GM21528 (cell line): ENCODE results near the gene SPAG6.
"Not testable (repeated sequence)": the region's sequence is repeated elsewhere in the genome, so short reads cannot be mapped to it uniquely, and the experiment has no call there.

ENCODE experiments used
- ATAC-seq: cut with Tn5 transposase; IDR thresholded peaks from one replicate; pipeline ENCODE4 v1.9.1; 2021; ENCODE audit warnings: mild to moderate bottlenecking, moderate library complexity; ENCODE audit not compliant: unreplicated experiment, low FRiP score

Gene SPAG6

DNA sequence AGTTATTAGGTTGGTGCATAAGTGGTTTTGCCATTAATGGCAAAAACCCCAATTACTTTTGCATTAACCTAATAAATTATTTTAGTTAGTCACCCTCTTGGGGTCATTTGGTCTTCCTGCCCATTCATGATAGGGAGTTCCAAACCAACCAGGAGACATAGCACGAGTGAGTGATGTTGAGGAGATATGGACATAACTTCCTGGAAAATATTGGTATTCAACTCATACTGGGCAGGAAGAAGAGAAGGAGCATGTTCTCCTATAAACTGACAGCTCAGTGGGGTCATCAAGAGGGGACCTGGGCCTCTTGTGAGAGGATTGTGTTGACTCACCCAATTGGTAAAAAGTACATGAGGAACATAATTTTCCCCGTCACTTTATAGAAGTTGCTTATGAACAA is 23.7 kb downstream of the SPAG6 start:
- no peak for ATAC-seq

DNA sequence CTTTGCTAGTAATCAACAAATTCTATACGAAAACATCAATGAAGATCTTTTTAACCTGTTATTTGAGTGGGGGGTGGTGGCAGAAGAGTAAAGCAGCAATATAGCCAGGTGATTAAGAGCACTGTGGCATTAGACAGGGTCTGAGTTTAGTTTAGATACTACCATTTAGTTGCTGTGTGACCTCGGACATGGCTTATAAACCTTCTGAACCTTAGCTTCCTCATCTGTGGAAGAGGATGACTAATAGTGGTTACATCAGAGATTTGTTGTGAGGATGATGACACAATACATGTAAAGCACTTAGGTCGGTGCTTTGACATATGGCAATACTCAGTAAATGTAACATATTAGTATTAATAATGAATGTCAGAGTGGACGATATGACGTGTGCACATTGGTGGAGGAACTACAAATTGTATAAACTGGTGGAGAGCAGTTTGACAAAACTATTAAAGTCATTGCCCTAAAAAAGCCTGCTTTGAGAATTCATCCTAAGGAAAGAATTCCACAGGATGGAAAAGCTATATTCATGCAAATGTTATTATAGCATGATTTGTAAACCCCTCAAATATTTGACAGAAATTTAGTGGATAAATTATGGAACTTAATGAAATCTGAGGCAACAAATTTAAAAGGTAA is 24.3 kb downstream of the SPAG6 start:
- no peak for ATAC-seq

DNA sequence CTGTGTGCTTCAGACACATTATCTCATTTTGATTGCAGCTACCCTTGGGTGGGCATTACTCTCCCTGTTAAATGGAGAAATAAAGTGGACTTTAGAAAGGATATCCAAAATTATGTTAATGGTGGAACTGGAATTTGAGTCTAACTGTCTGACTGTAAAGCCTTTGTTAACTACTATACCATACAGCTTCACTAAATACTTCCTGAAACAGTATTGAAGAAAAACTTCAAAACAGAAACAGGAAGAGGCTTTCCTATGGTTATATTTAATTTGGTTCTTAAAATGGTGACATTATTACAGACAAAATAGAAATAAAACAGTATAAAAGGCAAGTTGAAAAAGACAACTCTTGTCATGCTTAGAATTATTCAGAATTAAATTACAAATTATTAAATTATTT is 25.0 kb downstream of the SPAG6 start:
- no peak for ATAC-seq

DNA sequence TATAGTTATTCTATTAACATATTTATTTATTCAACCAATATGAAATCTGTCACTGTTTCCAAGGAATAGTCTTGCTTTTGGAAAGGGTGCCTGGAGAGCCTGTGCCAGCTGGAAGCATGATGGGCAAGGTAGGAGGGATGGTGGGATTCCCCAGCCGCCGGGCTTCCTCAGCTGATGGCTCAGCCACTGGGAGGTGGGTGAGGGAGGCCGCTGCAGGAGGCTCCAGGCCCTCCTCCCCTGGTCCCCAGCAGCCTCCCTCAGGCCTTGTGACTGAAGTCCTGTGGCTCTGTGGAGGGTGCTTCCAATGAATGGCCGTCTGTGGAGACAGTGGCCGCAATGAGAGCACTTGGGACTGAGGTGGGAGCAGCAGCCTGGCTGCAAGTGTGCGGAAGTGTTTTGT is 27.0 kb downstream of the SPAG6 start:
- no peak for ATAC-seq

DNA sequence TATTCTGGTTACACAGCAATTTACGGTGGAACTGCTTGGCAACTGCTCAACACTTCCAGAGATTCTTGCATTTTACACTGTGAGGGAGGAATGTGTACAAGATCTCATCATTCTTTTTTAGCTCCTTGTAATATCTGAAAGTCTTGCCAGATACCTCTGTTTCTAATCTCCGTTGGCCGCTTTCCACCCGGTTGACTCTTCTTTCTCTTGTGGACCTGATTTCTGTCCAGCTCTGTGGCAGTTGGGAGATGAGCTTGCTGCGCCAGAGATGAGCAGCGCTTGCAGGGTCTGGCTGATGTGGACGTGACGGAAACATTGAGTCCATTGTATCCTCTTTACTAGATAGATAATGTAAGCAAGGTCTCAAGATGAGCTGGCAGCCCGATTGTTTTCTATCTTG is 27.6 kb downstream of the SPAG6 start:
- no peak for ATAC-seq

DNA sequence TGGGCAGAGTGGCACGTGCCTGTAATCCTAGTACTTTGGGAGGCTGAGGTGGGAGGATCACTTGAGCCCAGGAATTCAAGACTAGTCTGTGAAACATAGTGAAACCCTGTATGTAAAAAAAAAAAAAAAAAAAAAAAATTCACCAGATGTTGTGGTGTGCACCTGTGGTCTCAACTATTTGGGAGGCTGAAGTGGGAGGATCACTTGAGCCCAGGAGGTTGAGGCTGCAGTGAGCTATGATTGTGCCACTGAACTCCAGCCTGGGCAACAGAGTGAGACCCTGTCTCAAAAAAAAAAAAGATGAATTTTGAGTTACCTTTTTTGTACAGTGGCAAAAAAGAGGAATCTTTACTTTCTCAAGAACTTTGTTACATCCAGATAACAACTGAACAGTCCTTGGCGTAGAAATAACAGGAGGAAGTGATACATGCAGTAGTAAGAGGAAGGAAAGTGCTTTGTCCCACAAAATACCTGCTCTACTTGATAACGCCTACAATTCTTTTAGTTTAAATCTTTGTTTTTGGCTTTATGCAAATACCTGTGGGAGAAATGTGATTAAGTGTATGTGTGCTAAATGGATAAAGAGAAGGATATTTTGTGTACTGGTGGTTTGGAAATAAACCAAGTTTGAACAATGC is 29.3 kb downstream of the SPAG6 start:
- ATAC-seq: no peak

DNA sequence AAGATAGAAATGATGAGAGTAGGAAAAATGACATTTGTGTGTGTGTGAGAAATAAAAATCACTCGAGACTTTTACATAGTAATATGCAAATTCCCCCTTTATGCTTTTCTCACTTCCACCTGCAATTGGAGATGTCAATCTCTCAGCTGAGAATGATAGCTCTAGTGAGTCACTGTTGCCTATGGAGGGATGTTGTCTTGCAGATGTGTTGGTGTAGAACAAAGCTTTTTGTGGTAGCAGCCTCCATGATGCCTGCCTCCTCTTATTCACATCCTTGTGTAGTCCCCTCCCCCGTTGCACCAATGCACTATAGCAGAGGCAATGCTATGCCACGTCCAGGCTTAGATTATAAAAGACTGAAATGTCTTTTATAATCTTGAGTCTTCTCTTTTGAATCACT is 33.8 kb downstream of the SPAG6 start:
- peak; percentile 41 for ATAC-seq

DNA sequence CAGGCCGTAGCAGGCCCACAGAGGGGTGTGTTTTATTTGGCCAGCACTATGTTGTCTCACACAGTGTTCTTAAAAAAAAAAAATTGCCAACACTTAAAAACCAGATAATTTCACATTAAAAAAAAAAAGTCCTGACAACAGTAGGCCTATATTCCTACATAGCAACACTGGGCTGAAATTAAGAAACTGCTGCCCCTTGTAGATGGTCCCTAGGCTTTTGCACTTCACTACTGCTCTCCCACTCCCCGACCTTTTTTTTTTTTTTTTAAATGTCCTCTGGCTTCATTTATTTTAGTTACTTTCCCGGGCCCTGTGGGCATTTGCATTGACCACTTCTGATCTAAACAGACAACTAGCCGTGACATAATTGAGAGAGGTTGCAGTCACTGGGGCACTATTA is 36.0 kb downstream of the SPAG6 start:
- ATAC-seq: no peak

DNA sequence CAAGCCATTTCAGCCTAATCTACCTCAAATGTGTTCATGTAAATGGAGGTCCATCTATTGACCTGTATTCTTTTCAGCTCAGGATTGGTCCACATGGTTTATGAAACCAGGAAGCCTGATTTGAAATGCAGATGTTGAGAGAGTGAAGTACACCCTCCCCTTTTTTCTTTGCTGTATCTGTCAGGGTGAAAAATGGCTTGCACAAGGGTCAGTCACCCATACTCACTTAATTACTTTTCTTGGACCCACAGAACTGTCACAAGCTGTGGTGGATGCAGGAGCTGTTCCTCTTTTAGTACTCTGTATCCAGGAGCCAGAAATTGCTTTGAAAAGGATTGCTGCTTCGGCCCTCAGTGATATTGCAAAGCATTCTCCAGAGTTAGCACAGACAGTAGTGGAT is 41.2 kb downstream of the SPAG6 start:
- no peak for ATAC-seq

DNA sequence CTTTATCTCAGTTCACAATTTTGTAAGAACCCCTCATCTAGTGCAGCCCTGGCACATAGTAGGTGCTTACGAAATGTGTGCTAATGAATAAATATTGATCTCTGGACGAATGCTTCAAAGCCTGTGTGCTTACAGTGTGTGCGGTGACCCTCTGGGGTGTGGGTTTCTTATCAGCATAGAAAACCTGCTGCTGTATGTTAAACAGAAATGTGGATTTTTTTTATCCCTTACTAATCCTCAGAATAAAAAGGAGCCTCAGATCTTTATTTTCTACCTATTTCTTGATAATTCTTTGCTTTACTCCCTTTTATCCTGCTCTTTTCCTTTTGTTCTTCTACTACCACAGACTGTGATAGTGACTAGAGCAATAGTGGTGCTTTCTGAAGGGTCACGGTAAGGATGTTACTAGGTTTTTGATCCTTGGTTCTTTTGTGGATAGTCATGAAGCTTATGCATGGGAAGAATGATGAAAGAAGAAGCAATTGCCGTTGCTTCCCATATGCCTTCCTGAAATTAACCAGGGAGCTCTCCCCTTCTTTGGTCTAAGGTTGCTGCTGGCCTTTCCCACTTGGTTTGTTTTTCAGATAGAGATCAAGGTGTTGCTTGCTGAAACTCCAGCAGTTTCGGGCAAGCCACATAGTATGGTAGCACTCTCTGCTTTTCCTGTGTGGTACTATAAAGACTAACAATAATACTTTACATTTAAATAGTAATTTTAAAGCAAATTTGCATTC is 44.7 kb downstream of the SPAG6 start:
- no peak for ATAC-seq

DNA sequence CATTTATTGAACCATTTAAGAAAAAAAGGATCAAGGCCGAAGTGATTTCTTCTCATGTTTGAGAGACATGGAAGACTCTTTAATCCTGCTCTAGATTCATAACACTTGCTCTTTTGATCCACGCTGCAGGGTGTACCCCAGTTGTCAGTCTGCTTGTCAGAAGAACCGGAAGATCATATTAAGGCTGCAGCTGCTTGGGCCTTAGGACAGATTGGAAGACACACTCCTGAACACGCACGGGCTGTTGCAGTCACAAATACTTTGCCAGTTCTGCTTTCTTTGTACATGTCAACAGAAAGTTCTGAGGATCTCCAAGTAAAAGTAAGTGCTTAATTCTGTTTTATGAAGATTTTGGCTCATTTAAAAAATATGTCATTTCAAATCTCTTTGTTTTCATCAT is 46.3 kb downstream of the SPAG6 start:
- no peak for ATAC-seq

DNA sequence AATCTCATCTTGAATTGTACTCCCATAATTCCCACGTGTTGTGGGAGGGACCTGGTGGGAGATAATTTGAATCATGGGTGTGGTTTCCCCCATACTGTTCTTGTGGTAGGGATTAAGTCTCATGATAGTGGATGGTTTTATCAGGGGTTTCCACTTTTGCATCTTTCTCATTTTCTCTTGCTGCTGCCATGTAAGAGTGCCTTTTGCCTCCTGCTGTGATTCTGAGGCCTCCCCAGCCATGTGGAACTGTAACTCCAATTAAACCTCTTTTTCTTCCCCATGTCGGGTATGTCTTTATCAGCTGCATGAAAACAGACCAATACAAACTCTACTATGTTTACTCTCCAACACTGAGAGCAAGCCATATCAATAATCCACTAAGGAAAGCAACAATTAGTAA is 50.9 kb downstream of the SPAG6 start:
- ATAC-seq: not testable (repeated sequence)

DNA sequence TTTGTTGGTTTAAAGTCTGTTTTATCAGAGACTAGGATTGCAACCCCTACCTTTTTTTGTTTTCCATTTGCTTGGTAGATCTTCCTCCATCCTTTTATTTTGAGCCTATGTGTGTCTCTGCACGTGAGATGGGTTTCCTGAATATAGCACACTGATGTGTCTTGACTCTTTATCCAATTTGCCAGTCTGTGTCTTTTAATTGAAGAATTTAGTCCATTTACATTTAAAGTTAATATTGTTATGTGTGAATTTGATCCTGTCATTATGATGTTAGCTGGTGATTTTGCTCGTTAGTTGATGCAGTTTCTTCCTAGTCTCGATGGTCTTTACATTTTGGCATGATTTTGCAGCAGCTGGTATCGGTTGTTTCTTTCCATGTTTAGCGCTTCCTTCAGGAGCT is 61.6 kb downstream of the SPAG6 start:
- not testable (repeated sequence) for ATAC-seq

DNA sequence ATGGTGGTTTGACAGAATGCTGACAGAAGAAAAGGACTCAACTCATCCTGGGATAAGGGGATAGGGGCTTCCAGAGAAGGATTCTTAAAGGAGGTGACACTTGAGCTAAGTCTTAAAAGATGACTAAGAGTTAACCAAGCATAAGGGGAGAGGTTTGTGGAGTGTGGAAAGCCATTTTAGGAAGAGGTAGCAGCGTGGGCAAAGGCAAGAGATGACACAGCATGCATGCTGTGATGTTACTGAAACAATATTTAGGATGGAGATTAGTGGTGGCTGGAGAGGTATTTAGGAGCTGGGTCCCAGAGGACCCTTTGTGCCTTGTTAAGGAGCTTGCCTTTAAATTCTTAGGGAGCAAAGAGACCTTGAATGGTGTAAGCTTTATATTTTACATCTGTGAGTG is 65.1 kb downstream of the SPAG6 start:
- no peak for ATAC-seq

DNA sequence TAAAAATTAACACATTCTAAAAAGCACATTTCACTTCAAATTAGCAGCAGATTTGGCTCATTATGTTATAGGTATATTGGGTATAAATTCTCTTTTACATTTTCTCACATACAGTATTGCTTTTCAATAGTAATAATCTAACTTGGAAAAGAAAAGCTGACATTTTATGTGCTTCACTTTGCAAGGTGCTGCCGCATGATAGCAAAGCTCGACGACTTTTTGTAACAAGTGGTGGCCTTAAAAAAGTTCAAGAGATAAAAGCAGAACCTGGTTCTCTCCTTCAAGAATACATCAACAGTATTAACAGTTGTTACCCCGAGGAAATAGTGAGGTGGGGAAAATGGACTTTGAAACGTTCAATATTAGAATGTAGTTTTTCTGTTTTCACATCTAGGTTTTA is 65.5 kb downstream of the SPAG6 start:
- no peak for ATAC-seq

DNA sequence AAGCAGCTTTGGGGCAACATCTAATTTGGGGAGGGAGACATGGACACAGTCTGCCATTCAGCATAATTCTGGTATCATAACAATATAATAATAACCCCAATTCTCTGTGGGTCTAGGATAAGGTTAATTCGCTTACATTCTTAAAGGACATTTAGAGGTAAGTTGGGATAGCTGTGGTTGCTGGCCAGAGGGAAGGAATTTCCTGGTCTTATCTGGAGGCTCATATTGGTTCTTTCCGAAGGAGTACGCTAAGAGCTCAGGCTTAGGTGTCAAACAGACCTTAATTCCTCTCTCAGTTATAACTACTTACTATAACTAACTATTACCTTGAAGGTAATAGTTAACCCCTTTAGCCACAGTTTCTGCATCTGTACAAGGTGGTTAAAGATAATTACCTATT is 68.8 kb downstream of the SPAG6 start:
- ATAC-seq: no peak

DNA sequence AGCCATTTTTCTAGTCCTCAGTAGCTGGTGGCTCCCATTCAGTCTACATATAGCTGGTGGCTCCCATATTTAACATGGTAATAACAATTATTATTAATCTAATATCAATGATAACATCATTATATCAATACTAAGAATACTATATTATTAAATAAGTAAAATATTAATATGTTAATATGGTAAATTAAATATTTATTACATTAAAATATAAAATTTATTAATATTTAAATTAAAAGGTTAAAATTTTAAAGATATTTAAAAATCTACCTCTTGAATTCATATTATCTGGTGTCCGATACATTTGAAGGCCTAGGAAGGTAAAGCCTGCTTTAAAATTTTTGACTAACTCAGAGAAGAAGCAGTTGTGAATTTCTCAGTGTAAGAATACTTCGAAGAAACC is 69.8 kb downstream of the SPAG6 start:
- ATAC-seq: no peak

DNA sequence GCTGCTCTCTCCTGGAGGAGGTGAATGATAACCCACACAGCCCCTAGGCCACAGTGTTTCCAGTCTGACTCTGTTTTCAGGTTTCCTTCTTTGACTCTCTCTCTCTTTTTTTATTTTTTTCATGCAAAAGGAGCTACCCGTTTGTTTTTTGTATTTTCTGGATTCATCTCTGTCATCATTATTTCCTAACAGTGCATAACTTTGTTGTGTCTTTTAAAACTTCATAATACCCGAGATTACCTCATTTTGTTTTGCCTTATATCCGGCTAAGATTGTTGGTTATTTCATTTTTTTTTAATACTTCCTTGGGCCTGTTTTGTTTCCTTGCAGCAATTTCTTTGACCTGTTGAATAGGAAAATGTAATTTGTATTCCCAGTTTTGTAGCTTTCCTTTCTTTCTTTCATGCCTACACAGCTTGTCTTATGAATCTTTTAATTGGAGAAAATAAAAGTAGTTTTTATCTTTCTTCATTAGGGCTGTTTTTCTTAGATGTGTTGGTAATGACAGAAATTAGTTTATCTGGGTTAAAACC is 72.5 kb downstream of the SPAG6 start:
- ATAC-seq: no peak

DNA sequence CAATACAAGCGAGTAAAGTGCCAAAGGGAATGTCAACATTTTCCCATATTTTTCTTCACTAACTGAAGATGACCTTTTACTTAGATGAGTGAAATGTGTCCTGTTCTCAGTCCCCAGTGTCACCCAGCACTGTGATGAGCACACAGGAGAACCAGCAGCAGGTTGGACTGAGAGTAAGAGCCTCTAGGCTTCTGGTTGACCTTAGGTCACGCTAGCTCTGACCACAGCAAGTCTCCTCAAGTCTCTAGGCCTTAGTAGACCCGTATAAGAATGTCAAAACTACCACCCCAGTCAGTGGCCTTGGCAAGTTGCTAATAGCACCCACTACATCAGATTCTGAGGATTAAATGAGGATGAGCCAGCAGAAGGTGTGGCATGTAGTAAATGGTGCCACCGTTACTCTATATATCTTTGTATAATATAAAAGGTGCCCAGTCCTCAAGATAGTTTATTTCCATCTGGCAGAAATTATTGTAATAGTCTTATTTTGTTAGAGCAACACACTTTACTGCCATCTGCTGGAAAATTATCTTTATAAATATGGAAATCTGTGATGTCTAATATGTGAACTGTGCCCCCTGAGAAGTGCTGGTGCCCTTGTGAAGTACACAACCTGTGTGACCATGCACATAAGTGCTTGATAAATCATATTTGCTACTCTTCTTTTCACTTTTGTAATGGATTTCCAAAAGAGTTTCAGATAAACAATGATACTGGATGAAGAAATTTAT is 75.7 kb downstream of the SPAG6 start:
- ATAC-seq: no peak

DNA sequence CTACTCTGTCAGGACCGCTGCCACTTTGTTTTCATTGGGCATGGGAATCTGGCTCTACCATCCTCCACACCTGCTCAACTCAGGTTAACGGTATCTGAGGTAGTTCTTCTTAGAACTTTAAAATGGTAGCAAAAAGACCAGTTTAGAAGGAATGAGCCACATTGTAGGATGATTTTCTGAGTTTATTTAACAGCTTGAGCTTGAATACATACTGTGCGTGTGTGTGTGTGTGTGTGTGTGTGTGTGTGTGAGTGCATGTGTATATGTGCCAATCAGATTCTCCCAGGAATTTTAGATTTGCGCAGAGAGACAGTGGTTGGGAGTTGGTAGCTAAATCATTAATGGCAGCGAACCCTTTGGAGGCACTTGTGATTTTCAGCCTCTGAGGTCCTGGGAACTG is 81.4 kb downstream of the SPAG6 start:
- no peak for ATAC-seq

DNA sequence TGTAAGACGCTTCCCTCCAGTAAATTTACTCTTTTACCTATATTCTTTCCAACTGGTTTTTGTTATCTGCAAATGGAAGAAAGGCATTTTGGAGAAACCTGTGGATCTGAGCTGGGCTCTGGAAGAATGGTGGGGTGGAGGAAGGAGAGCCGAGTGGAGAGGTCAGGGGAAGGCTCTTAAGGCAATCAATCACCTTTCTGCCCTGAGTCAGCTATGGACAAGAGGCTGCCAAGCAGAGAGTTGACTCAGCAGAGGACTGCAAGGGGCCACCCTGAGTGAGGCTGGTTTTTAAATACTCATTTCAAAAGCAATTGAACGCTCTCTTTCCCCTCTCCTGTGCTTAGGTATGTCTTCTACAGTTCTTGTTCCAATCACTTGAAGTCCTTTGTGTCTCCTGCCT is 81.8 kb downstream of the SPAG6 start:
- ATAC-seq: no peak
